Keratinocyte (primary cell): ENCODE measurements around the gene ARHGAP6.
A peak's percentile ranks its signal among the peaks of the same experiment; 100 is the strongest.

Source experiments
- CTCF ChIP-seq, 3 experiments: IDR thresholded peaks in 1 of 3; conservative IDR thresholded peaks in 1 of 3; optimal IDR thresholded peaks in 1 of 3; 2 replicates in 2 of 3; 3 replicates in 1 of 3; pipeline versions ENCODE3 to v1.5.1; 2011; ENCODE audit warnings: low read length in 3 of 3, mild to moderate bottlenecking in 3 of 3, moderate library complexity in 2 of 3, control low read depth in 1 of 3, inconsistent platforms in 1 of 3; ENCODE audit not compliant: insufficient read depth in 2 of 3; ENCODE audit errors: extremely low read depth in 1 of 3
- EZH2 ChIP-seq: IDR thresholded peaks from one replicate; pipeline ENCODE4 v1.6.1; 2012; ENCODE audit warnings: inconsistent platforms, mild to moderate bottlenecking, low read length, moderate library complexity

- peak in 1 of 3 experiments; percentile 29 for TF ChIP-seq CTCF (optimal IDR thresholded peaks at IDR 0.05 in 1 of 3, IDR thresholded peaks at IDR 0.05 in 1 of 3, conservative IDR thresholded peaks at IDR 0.05 in 1 of 3; ENCODE audit: extremely low read depth in 1 of 3, insufficient read depth in 2 of 3, low read length in 3 of 3)
- no peak for TF ChIP-seq EZH2
These were observed 122.5 kb downstream of the ARHGAP6 start for GRCh38 chrX:11543249-11543648.
